GM19023 (cell line): ENCODE results near the gene NPSR1.

Experiments used
- ATAC-seq: cut with Tn5 transposase; IDR thresholded peaks from one replicate; pipeline ENCODE4 v1.9.1; 2021; ENCODE audit warnings: mild to moderate bottlenecking, moderate library complexity; ENCODE audit not compliant: unreplicated experiment

The NPSR1 gene

DNA sequence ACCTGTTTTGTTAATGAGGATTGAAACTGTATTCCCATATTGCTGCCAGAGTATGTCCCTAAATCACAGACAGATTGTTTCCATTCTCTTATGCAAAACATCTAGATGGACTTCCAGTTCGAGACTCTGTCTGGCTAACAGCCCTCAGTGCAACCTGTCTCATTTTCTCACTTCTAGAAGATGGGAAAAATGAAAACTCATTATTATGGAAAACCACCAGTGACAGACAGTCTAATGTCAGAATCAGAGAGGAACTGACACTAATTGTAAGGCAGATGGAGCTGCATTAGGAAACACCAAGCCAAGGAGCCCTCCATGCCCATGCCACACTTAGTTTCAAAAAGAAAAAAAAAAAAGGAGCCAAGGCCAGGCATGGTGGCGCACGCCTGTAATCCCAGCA, 61.6 kb downstream of the NPSR1 start:
- ATAC-seq = no peak

DNA sequence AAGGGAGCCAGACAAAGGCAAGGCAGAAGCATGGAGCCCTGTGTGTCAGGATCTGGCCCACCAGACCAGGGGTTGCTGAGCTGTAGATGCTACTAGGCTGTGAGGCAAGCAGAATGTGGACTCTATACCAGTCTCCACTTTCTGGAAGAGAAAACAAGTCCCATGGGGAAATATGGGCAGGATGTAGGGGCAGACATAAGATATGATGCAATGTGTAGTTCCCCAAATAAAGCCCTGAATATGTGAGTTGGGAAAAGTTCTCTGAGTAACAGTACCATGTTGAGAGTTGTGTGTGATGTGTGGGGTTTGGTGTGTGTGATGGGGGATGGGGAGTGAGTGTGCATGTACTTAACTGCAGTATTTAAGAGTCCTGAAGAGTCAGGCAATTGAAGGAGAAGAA, 62.3 kb downstream of the NPSR1 start:
- no peak for ATAC-seq

DNA sequence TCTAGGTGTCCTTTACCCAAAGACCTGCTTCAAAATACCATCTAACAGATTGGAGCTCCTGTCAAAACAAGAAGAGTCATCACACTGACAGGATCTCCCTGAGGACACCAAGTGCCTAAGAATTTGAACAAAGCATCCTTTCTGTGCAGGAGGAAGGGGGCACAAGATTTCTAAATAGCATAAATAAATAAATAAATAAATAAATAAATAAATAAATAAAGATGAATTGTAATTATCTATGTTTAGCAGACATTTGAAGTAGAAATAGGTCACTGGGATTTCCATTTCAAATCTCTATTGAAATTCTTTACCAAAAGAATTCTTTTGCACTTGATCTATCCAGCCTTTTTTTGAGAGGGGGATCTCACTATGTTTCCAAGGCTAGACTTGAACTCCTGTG, 65.3 kb downstream of the NPSR1 start:
- ATAC-seq = no peak

DNA sequence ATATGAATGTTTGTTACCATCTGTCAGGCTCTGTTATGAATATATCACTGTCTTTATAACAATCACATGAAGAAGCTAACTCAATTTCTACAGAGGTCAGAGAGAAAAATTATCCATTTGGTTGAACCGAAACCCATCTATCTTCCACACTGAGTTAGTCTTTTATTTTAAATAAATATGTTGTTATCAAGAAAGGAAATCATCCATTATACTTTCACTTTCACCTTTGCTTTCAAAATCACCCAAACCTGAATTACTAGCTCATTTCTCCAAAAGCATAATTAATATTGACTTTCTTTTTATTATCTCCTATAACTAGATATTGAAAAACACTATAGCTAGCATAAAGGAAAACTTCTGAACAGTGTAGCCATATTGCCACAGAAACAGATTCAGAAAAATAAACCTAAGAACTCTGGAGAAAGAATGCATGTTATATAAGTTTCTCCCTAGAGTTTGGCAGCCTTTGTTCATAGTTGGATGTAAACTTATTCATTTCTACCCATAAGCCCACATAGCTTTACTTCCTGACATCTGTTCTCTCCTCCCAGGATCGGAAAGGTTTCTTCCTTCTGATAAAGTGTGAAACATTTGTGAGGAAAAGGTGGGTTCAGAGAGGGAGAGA, 66.0 kb downstream of the NPSR1 start:
- ATAC-seq = no peak

DNA sequence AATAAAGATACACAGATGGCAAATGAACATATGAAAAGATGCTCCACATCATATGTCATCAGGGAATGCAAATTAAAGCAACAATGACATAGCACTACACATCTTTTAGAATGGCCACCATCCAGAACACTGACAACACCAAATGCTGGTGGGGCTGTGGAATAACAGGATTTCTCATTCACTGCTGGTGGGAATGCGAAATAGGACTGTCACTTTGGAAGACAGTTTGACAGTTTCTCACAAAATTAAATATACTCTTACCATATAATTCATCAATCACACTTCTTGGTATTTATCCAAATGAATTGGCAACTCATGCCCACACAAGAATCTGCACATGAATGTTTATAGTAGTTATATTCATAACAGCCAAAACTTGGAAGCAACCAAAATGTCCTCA, 68.2 kb downstream of the NPSR1 start:
- no peak for ATAC-seq

DNA sequence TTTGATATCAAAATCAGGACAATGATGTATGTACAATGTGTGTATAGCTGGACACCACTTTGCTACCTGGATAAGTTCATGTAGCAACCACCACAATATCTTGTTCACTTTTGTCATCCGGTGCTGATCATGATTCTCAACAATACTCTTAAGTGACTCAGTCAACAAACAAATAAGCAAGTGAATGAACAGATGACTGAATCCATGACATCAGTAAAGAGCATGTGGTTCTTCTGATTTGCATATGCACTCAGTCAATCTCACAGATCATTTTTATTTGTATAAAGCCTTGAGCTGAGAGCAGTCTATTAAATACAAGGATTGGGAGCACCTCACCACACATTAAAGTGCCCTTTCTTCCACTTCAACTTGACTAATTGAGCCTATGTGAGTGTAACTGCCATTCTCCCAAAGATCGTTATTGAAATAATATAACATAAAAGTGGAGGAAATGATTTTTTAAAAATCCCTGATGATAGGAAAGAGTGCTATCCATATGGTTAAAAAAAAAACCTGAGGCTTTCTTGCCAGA, 69.5 kb downstream of the NPSR1 start:
- ATAC-seq = no peak

DNA sequence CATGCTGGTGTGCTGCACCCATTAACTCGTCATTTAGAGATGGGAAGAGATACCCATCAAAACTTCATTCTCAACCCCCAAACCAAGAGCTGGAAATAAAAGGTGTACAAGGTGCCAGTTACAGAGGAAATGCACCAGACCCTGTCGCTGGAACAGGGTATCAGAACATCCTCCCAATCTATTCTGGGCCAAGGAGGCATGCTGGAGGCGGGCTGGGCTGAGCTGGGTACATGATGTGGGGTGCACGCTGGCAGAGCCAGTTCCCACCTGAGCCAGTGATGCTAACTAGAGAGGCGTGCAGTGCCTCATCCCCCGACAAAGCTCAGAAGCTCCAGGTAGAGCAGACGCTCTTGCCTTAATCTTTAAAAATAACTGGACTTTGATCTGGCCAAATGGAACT, 70.1 kb downstream of the NPSR1 start:
- ATAC-seq = no peak

DNA sequence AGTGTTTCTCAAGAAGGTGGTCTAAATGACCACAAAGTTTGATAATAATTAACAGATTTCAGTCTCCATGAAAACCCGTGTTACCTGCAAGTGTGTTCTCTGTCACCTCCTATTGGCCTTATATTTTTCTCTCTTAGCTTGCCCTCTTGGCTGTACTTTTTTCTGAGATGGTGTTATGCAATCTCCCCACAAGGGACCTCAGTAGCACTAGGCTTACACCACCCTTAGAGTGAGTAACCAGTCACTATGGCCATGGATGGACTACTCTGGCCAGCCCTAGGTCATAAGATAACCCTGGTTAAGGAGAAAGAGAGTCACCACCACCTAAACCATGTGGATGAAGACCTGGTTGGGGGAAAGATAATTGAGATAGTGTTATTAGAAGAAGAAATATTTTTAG, 76.8 kb downstream of the NPSR1 start:
- ATAC-seq = peak; percentile 39

DNA sequence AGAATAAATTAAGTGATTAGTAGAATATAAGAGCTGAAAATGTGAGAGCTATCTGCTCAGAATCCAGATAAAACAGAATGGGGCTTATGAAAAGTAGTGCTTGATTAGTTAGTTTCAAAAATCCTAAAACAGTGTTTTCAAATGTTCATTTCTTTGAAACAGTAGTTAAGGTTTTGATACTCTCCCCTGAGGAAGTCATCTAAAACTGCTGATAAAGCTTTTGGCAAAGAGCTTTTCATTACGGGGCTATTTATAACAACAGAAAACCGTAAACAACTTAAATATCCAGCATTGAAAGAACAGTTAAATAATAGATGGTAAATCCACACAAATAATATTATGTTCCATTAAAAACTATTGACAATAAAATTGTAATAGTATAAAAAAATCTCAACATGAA, 77.5 kb downstream of the NPSR1 start:
- ATAC-seq = no peak

DNA sequence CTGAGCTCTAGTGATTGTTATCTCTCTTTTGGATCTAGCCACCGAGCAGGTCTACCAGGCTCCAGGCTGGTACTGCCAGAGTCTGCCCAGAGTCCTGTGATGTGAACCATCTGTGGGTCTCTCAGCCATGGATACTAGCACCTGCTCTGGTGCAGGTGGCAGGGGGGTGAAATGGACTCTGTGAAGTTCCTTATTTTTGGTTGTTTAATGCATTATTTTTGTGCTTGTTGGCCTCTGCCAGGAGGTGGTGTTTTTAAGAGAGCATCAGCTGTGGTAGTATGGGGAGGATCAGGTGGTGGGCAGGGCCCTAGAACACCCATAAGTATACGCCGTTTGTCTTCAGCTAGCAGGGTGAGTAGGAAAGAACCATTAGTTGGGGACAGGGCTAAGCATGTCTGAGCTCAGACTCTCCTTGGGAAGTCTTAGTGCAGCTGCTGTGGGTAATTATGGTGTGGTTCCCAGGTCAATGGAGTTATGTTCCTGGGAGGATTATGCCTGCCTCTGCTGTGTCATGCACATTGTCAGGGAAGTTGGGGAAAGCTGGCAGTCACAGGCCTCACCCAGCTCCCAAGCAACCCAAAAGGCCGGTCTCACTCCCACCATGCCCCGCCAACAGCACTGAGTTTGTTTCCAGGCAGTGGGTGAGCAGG, 81.8 kb downstream of the NPSR1 start:
- no peak for ATAC-seq

DNA sequence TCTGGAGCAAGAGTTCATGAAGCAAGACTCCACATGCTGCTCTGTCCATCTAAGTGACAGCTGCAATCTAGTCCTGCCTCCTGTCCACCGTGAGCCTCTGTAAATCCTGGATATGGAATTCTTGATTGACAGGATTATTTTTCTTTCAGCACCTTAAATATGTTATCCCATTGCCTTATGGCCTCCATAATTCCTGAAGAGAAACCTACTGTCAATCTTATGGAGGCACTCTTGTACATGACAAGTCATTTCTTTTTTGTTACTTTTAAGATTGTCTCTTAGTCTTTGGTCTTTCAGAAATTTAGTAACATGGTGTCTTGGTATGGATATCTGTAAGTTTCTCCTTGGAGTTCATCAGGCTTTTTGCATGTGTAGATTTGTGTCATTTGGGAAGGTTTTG, 82.8 kb downstream of the NPSR1 start:
- no peak for ATAC-seq

DNA sequence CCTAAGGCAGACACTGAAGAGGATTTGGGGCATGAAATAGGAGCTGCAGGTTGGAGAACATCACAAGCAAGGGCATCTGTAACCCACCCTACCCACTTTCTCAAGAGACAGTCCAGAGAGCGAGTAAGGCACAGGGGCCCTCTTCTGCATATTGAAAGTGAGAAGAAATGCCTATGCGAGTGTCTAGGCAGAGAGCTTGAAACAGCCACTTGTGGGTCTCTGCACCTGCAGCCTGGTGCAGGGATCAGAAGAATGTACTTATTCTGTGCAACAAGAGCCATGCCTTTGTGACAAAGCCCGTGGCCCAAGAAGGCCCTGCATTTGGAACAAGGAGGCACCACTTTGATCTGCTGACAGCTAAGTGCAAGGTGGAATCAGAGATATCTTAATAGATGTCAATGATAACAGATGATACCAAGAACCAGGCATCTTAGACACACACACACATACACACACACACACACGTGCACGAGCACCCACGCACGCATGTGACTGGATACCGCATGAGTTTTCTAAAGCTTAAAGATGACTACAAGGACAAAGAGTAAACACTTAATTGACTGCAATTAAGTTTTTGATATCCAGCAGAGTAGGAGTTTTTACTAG, 89.3 kb downstream of the NPSR1 start:
- ATAC-seq = peak; percentile 51

DNA sequence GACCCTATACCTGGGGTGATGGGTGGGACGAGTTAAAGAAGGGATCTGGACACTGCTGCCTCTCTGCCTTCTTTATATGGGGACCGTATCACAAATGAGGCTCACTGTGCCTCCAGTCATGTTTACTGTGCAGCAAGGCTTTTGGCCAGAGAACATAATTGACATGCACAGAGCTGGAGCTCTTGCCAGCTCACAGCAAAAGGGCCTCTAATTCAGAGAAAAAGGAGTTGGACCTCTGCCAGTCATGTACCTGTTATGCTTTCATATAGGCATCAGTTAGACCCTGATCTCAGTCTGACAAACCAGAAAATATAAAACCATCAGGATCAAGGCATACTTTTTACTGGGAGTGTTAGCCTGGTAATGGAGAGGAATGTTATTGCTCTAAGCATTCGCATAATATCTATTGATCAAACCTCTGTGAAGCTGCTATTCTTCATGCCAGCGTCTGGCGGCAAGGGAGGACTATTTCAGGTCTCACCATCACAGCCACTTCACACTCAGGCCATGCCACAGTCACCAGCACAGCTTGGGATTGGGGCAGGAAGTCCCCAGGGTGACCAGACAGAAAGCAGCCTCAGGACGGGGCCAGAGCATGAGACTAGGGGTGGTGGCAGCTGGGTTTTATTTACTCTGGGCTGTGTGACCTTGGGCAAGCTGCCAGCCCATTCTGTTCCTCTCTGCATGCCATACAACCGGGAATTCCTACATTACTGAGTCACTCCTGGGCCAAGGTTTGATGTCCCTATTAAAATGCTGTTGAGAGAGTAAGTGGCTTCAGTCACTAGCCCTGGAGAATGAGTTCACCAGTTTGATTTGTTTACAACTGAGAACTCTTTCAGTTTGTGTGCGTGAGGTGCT, 90.1 kb downstream of the NPSR1 start:
- peak; percentile 42 for ATAC-seq

DNA sequence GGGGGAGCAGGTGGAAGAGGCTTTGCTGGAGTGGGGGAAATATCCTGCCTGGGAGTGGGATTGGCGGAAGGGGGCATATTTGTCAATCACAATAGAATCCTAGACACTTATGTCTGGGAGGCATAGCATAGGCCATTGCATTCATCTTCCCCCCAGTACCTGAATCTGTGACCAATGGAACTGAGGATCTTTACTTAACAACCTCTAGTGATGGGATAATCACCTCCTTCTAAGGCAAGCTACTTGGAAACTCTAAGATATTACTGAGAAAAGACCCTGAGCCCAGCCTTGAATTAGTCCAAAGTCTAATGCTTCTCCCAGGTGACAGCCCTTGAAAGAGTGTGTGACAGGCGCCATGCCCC, 90.7 kb downstream of the NPSR1 start:
- ATAC-seq = no peak

DNA sequence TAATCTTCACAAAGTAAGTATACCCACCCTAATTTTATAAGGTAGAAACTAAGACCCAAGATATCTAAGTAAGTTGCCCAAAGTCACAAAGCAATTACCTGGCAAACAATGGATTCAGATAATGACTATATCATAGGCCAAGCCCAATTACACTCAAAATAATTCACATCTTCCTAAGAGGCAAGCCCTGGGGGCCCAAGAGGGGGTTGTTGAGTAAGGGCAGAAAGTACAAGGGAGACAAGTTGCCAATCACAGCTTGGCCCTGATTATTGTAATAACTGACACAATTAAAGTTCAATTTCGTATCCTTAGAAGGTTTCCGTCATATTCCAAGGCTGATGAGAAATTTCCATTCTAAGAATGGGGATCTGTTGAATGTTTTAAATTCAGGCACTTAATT, 91.4 kb downstream of the NPSR1 start:
- no peak for ATAC-seq

DNA sequence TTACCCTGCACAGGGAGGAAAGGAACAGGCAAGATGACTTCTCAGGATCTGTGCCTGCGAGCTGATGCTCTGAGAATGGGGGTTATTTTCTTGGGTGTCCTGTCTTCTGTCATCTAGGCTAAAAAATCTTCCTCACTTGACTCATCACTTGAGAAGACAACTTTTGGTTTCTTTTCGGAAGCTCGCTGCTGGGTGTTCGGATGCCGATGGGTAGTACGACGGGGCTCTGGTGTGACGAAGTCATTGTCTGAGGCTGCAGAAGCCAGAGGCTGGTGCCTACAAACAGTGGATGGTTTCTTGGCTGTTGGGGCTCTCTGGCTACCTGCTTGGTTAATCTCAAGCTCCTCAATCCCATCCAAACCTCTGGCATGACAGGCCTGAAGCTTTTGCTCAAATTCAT, 92.2 kb downstream of the NPSR1 start:
- no peak for ATAC-seq

DNA sequence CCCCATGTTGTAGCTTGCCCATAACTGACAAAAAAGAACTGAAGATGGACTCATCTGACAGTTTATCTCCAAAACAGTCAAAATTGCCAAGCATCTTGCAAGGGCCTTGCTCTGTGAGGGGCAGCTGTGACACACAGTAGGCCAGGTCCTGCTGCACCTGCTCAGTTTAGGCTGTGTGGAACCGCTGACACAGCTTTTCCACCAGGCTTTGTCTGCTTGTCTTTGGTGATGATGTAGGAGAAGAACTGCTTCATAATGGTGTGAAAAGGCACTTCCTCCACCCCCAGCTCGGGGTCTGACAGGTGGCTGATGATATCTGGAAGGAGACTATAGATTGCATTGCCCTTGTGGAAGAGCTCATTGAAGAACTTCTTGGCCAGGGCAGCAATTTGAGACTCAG, 92.6 kb downstream of the NPSR1 start:
- ATAC-seq = no peak

DNA sequence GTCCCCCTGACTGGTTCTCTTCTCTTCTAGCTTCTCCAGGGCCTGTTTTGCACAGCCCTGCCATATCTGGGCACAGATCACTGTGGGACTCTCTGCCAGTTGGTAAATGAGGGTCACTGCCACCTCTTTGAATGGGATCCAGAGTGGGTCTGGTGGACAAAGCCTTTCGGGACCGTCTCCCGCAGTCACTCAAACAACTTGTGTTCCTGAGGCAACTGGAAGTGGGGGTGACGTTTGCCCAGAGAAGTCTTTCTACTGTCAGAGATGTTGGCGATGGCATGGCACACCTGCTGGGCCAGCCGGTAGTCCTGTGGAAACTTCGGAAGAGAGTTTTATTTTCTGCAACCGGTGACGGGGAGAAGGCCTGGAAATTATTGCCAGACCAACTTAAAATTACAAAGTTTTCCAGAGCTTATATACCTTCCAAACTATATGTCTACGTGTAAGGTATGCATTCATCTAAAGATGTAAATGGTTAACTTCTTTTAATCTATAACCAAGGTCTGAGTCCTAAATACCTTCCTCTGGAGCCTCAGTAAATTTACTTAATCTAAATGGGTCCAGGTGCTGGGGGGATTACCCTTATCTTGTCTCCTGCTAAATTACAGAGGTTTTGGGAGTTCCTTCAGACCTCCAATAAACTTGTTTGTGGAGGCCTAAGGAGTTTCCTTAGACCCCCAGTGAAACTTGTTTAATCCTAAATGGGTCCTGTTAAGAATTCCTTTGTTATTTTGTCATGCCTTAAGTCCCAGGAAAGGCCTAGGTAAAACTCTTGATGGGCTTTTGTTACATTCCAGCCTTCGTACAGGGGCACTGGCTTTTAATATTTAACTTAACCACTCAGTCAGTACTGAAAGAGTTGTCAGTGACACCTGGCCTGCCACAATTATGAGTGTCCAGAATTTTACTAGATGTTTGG, 94.0 kb downstream of the NPSR1 start:
- ATAC-seq = no peak

DNA sequence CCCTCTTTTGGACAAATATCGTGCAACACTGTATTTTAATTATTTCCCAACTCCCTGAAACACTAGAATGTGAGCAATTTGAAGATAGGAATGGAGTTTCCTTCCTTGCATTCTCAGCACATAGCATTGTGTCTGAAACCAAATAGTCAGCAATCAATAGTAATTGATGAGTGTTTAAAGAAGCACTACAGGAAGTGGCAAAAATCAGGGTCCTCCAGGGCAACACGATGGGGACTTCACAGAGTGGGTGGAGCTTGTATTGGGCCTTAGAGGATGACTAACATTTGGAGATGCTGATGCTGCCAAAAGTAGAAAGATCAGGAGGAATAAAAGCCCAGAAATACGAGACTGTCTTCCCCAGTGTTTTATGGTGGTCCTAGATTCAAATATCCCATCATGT, 94.9 kb downstream of the NPSR1 start:
- no peak for ATAC-seq

DNA sequence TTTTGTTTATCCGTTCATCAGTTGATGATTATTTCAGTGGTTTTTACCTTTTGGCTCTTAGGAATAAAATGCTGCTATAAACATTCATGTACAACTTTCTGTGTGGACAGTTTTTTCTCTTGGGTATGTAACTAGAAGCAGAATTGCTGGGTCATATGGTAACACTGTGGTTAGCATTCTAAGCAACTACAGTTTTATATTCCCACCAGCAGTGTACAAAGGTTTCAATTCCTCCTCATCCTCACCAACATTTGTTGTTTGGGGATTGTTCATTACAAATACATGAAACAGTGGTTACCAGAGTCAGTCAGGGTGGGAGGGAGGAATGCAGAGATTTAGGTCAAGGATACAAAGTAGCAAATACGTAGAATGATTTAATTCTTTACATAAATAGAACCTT, 97.0 kb downstream of the NPSR1 start:
- ATAC-seq = peak; percentile 29
